GM23248 (cell line): ENCODE measurements around the gene ADRM1. TPM values are rescaled to one million over a fixed set of nuclear protein-coding genes. Genes with fewer than 3 reads are reported as not detected.

ENCODE experiments used
- DNase-seq: peaks from one replicate; pipeline ENCODE4 v3.0.0-alpha.2; 2015
- H2AFZ ChIP-seq: fragments of 200-600 bp; sonication (generic); 2 replicates; pipeline ENCODE4 v1.6.1; 2016; ENCODE audit warnings: antibody characterized with exemption
- H3F3A ChIP-seq: fragments of 200-600 bp; sonication (generic); 2 replicates; pipeline ENCODE4 v1.6.1; 2016; ENCODE audit warnings: mild to moderate bottlenecking, antibody characterized with exemption, mixed run types; ENCODE audit not compliant: insufficient read depth
- H3K27ac ChIP-seq: fragments of 200-600 bp; sonication (generic); 2 replicates; pipeline ENCODE4 v1.5.1; 2016; ENCODE audit warnings: mild to moderate bottlenecking
- H3K27me3 ChIP-seq: fragments of 200-600 bp; sonication (generic); replicated peaks from 2 replicates; pipeline ENCODE4 v1.6.1; 2016; ENCODE audit warnings: mild to moderate bottlenecking; ENCODE audit not compliant: insufficient read depth
- H3K36me3 ChIP-seq: fragments of 200-600 bp; sonication (generic); 2 replicates; pipeline ENCODE4 v1.6.1; 2016; ENCODE audit warnings: low read depth, mild to moderate bottlenecking
- H3K4me1 ChIP-seq: fragments of 200-600 bp; sonication (generic); 2 replicates; pipeline ENCODE4 v1.6.1; 2016; ENCODE audit warnings: mild to moderate bottlenecking; ENCODE audit not compliant: insufficient read depth
- H3K4me2 ChIP-seq: fragments of 200-600 bp; sonication (generic); one replicate; pipeline ENCODE4 v1.6.1; 2016; ENCODE audit warnings: mild to moderate bottlenecking; ENCODE audit not compliant: unreplicated experiment
- H3K4me3 ChIP-seq: fragments of 200-600 bp; sonication (generic); 2 replicates; pipeline ENCODE4 v1.5.1; 2016; ENCODE audit warnings: mild to moderate bottlenecking
- H3K79me2 ChIP-seq: fragments of 200-600 bp; sonication (generic); 2 replicates; pipeline ENCODE4 v1.6.1; 2016; ENCODE audit warnings: mild to moderate bottlenecking; ENCODE audit not compliant: insufficient read depth
- H3K9ac ChIP-seq: fragments of 200-600 bp; sonication (generic); 2 replicates; pipeline ENCODE4 v1.6.1; 2016; ENCODE audit warnings: mild to moderate bottlenecking
- H3K9me2 ChIP-seq: fragments of 200-600 bp; sonication (generic); 2 replicates; pipeline ENCODE4 v1.6.1; 2016; ENCODE audit warnings: mixed run types, mild to moderate bottlenecking, moderate library complexity; ENCODE audit not compliant: insufficient read depth
- H3K9me3 ChIP-seq: fragments of 200-600 bp; sonication (generic); one replicate; pipeline ENCODE4 v1.6.1; 2017; ENCODE audit warnings: low read depth
- H4K20me1 ChIP-seq: fragments of 200-600 bp; sonication (generic); 2 replicates; pipeline ENCODE4 v1.6.0; 2016; ENCODE audit not compliant: insufficient read depth
- EZH2 ChIP-seq: fragments of 200-600 bp; sonication (generic); IDR thresholded peaks from 2 replicates; pipeline ENCODE4 v1.6.1; 2018; ENCODE audit warnings: antibody characterized with exemption, mild to moderate bottlenecking; ENCODE audit not compliant: insufficient read depth, poor library complexity, severe bottlenecking
- EZH2phosphoT487 ChIP-seq: fragments of 200-600 bp; sonication (generic); IDR thresholded peaks from 2 replicates; pipeline ENCODE4 v1.6.1; 2018; ENCODE audit warnings: antibody characterized with exemption, moderate library complexity, mild to moderate bottlenecking, low read depth; ENCODE audit not compliant: insufficient read depth
- WGBS, 2 experiments: methylation state at CpG; one replicate each; pipeline ENCODE4 v1.1.6; 2015 to 2017; ENCODE audit warnings: low lambda C conversion rate in 2 of 2, low coverage in 1 of 2; ENCODE audit errors: missing lambda C conversion rate in 2 of 2; 5-methylcytosine and 5-hydroxymethylcytosine counted together
- in situ Hi-C: fragments of 300-500 bp; cut with MboI; formaldehyde crosslinking; loops from 2 replicates; pipeline ENCODE4 v1.15.0; 2020
- polyA plus RNA-seq: library from polyadenylated mRNA; unstranded; fragments of >200 nt; fragmentation: Nextera tagmentation; extraction: Ambion mirVana; gene quantifications from 2 replicates; pipeline ENCODE4 v1.2.1, GENCODE V29; 2016
- total RNA-seq: library from RNA; depleted of rRNA; stranded (reverse); fragments of >200 nt; shearing (Covaris generic); gene quantifications from 2 replicates; pipeline ENCODE4 v1.2.3, GENCODE V29; 2014

Gene ADRM1
- total and polyA plus RNA-seq, 2 experiments from 2014 or later, result 138 to 162 TPM

DNA sequence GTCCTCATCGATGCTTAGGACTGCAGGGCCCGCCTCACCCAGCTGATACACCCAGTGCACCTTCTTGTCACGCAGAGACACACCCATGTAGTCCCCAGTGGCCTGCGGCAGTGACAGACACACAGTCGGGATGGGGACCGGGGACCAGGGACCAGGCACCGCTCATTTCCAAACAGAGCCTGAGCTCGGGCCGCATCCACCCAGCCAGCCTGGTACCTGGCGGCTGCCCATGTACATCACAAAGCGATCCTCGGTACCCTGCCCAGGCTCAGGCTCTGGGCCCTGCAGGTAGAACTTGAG, 11.5 kb downstream of the ADRM1 start:
- no peaks in the 10 kb centered on the region for H3K4me1 ChIP-seq
- H3K27me3 ChIP-seq, result no peaks in the 10 kb centered on the region
- in situ Hi-C loops, result no loop called here
- 79 to 80% methylated on average over 12 of the region's 12 CpGs for WGBS, 2 experiments
- no peaks in the 10 kb centered on the region for H3K79me2 ChIP-seq
- no peak for TF ChIP-seq EZH2phosphoT487
- TF ChIP-seq EZH2, result no peak
- H4K20me1 ChIP-seq, result no peaks in the 10 kb centered on the region
- no peak overlapping the region for H3K4me2 ChIP-seq
- H3K36me3 ChIP-seq, result no peaks in the 10 kb centered on the region
- DNase-seq, result no peak
- no peaks in the 10 kb centered on the region for H3F3A ChIP-seq
- no peak overlapping the region for H2AFZ ChIP-seq
- no peak overlapping the region for H3K9ac ChIP-seq
- H3K27ac ChIP-seq, result no peak overlapping the region
- H3K9me2 ChIP-seq, result no peaks in the 10 kb centered on the region
- no peaks in the 10 kb centered on the region for H3K9me3 ChIP-seq
- no peak overlapping the region for H3K4me3 ChIP-seq

DNA sequence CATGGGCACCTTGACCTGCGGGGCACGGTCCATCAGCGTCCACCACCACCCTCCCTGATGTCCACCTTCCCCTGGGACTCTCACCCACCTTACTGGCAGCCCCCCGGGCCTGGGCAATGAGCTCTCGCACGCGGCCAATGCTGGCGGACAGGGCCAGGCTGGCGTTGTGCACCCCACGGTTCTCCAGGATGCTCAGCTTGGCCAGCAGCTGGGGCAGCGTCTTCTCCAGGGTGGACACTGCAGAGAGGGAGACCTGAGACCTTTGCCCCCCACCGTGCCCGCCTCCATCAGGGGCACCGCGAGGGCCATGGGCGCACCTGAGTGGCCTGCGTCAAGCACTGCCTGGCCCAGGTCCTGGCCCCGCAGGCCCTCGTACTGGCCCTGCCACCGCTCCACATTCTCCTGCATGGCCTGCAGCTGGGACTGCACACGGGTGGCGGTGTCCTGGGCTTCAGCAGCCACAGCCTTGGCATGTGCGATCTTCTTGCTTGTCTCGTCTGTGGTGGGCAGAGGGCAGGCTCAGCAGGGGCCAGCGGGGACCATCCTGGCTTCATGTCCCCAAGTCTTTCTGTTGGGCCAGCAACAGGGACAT, 12.0 kb downstream of the ADRM1 start:
- no peaks in the 10 kb centered on the region for H3K36me3 ChIP-seq

DNA sequence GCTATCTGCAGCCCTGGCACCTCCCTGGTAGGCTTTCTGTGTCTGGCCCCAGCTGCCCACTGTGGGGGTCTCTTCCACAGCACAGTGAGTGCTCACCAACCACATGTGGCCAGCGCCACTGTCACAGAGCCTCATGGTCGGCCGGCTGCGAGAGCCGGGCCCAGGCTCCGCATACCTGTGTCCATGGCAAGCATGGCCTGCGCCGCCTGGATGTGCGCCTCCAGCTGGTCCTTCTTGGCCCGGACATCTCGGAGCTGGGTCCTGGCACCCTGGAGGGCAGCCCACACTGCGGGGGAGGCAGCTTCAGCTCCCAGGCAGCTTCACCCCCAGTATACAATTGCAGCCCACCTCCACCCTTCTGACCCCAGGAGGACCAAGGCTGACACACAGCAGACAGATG, 13.0 kb downstream of the ADRM1 start:
- in situ Hi-C loops, result no loop called here
- no peaks in the 10 kb centered on the region for H3K4me1 ChIP-seq

More for the DNA sequence above, 12.0 kb downstream of the ADRM1 start:
- Histone ChIP-seq H3K79me2 (no peaks in the 10 kb centered on the region), H3K9me3 (no peaks in the 10 kb centered on the region), H4K20me1 (no peaks in the 10 kb centered on the region), H3K27ac (no peak overlapping the region), H3K4me3 (no peak overlapping the region), H3K9me2 (no peaks in the 10 kb centered on the region), H3K4me2 (no peak overlapping the region), H3K4me1 (no peaks in the 10 kb centered on the region), H2AFZ (no peak overlapping the region), H3F3A (no peaks in the 10 kb centered on the region), H3K27me3 (no peaks in the 10 kb centered on the region), H3K9ac (no peak overlapping the region)
- no peak for TF ChIP-seq EZH2phosphoT487
- TF ChIP-seq EZH2, result no peak
- in situ Hi-C loops, result no loop called here
- WGBS, 2 experiments, result 77 to 83% methylated on average over 24 to 25 of the region's 25 CpGs
- DNase-seq, result no peak

DNA sequence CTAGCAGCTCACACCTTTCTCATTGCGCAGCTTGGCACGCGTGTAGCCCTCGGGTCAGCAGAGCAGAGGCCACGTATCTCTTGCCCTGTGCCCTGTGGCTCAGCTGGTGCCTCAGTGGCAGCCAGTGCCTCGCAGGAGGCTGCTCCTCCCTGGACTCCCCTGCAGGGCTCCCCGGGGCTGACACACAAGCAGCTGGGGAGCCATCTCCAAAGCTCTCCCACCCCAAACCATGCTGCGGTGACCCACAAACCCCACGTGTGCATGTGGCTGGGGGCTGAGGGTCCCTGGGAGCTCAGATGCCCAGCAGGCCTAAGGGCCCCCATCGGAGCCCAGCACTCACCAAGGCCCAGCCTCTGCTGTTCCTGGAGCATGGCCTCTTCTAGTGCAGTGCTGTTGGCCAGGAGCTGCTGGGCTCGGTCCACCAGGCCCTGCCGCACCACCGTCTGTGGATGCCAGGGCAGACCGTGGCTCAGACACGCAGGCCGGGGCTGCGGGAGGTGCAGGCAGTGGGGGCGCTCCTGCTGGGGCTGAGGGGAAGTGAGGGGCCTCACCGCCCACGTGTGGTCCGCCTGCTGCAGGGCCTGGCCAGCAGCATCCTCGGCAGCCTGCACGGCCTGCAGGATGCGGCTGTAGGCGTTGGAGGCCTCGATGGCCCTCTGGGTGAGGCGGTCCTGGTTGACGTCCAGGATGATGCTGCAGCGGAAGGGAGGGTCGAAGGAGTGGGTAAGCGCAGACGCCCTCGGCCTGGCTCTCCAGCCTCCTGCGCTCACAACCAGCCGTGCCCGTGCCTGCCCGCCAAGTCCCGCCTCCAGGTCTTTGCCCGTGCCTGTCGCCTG, 13.8 kb downstream of the ADRM1 start:
- no peak overlapping the region for H3K4me2 ChIP-seq
- in situ Hi-C loops, result no loop called here
- no peaks in the 10 kb centered on the region for H3K27me3 ChIP-seq
- no peaks in the 10 kb centered on the region for H3K79me2 ChIP-seq
- 82 to 84% methylated on average over 33 to 39 of the region's 40 CpGs for WGBS, 2 experiments
- no peak overlapping the region for H2AFZ ChIP-seq
- H3K9me3 ChIP-seq, result no peaks in the 10 kb centered on the region
- H3K36me3 ChIP-seq, result no peaks in the 10 kb centered on the region
- no peaks in the 10 kb centered on the region for H4K20me1 ChIP-seq
- H3K27ac ChIP-seq, result no peak overlapping the region
- TF ChIP-seq EZH2, result no peak
- no peak for TF ChIP-seq EZH2phosphoT487
- H3K4me3 ChIP-seq, result no peak overlapping the region
- H3K9ac ChIP-seq, result no peak overlapping the region
- H3K4me1 ChIP-seq, result no peaks in the 10 kb centered on the region
- H3F3A ChIP-seq, result no peaks in the 10 kb centered on the region
- H3K9me2 ChIP-seq, result no peaks in the 10 kb centered on the region
- DNase-seq, result no peak

More for the DNA sequence above, 13.0 kb downstream of the ADRM1 start:
- no peak for DNase-seq
- Histone ChIP-seq H3K79me2 (no peaks in the 10 kb centered on the region), H3K36me3 (no peaks in the 10 kb centered on the region), H3K9me2 (no peaks in the 10 kb centered on the region), H2AFZ (no peak overlapping the region), H3K27me3 (no peaks in the 10 kb centered on the region), H4K20me1 (no peaks in the 10 kb centered on the region), H3K4me3 (no peak overlapping the region), H3K4me2 (no peak overlapping the region), H3K9ac (no peak overlapping the region), H3K27ac (no peak overlapping the region), H3K9me3 (no peaks in the 10 kb centered on the region), H3F3A (no peaks in the 10 kb centered on the region)
- TF ChIP-seq EZH2phosphoT487 (no peak), EZH2 (no peak)
- WGBS, 2 experiments, result 84 to 88% methylated on average over 12 of the region's 12 CpGs
